ENCODE measurements around the gene SLC10A1.

SLC10A1 gene

DNA sequence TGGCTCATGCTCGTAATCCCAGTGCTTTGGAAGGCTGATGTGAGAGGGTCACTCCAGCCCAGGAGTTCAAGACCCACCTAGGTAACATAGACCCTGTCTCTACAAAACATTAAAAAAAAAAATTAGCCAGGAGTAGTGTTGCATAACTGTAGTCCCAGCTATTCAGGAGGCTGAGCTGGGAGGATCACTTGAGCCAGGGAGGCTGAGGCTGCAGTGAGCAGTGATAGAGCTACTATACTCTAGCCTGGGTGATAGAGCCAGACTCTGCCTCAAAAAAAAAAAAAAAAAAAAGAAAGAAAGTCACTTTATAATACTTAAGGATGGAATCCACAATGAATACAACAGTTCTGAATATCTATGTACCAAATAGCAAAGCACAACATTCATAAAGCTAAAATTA, 10.2 kb upstream of the SLC10A1 start:
- no peak for DNase-seq

- no peak for DNase-seq
Measured at GRCh38 chr14:69804902-69805301, 7.9 kb upstream of the SLC10A1 start.

- DNase-seq, result no peak
Measured at GRCh38 chr14:69803753-69804152, 6.7 kb upstream of the SLC10A1 start.

DNA sequence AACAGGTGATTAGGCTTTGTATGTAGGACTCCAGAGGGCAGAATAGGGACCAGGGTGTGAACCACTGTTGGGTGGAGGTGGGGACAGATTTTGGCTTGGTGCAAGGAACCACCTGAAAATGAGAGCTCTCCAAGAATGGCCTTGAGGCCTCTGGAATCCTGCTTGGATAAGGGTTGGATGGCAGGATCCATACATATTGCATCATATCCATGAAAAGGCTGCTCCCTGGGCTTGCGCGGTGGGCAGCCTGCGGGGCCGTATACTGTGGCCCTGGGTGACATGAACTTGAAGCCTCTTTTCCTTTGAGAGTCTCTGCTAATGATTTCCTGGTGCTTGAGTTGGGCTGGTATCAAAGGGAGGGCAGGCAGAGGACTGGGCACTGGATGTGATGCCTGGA, 1.3 kb upstream of the SLC10A1 start:
- DNase-seq, result no peak

GRCh38 chr14:69797573-69798338, 715 bp upstream of the SLC10A1 start:
- no peak for DNase-seq

- DNase-seq, result no peak
Measured at GRCh38 chr14:69795691-69796090, 1.4 kb downstream of the SLC10A1 start.

DNA sequence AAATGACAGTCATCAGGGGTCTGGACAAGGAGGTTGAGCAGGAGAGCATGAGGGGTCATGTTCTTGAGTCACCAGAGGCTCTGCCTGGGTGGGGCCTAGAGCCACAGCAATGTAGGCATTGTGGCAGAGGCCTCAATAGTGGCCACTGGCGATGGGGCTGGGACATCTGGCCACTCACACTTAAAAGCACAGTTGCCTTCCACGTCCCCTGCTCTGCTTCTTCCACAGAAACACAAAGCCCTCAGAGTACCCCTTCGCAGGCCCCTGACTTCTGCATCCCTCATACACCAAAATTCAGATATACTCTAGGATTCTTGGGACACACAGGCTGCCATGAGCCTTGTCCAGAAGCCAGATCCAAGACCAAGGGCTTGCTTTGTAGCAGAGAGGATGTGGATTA, 2.2 kb downstream of the SLC10A1 start:
- DNase-seq, result no peak

DNA sequence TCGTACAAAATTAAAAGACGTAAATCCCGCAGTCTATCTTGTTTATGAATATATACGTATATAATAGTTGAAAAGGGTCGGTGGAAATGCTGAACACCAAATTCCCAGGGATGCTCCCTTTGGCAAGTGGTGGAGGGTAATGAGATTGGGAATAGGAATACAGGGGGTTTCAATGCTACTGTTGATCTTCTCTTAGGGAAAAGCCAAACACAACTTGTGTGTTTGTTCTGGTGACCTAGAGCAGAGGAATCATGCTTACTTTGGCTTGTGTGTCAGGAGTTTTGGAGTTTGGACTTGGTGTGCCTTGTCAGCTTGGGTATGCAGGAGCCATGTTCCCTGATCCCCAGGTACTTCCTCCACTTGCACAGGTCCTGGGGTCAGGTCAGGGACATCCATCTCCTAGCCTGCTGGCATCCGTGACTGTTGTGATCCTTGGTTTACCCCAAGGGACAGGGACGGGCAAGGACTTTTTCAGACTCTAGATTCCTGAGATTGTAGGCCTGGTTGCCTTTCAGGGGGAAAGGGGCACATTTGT, 4.1 kb downstream of the SLC10A1 start:
- no peak for DNase-seq

- DNase-seq, result no peak
Measured at GRCh38 chr14:69789118-69789640, 7.9 kb downstream of the SLC10A1 start.

GRCh38 chr14:69786603-69787002, 10.4 kb downstream of the SLC10A1 start:
- no peak for DNase-seq

DNA sequence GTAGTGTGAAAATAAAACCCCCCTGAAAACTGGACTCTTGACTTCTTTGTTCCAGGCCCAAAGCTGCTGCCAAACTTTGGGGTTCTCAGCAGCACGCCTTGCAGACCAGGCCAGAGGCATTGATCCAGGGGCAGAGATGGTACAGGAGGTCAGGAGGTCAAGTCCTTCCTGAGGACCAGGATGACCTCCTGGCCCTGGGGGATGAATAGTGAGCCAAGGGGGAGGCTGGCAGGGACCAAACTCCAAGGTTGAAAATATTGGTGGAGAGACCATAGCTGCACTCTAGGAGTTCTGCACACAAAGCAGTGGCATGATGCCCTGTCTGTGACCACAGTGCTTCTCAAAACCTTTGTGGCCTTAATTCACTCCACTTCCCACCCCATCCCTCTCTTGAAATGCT, 12.1 kb downstream of the SLC10A1 start:
- no peak for DNase-seq

- no peak for DNase-seq
Measured at GRCh38 chr14:69780952-69781351, 16.1 kb downstream of the SLC10A1 start.

GRCh38 chr14:69780092-69780491, 16.9 kb downstream of the SLC10A1 start:
- DNase-seq, result no peak

DNA sequence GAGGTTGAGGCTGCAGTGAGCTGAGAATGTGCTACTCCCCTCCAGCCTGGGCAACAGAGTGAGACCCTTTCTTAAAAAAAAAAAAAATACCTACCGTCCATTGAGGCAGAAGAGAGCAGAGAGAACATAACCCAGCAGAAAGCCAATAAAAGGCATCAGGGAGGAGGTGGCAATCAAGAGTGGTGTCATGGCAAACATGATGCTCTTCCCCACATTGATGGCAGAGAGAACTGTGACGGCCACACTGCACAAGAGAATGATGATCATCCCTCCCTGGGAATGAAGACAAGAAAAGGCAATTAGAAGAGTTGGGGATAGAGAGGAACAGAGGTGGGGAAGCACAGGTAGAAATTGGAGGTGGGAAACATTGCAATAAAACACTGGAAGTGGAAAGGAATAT, 18.0 kb downstream of the SLC10A1 start:
- no peak for DNase-seq

- no peak for DNase-seq
Measured at GRCh38 chr14:69776875-69777453, 20.1 kb downstream of the SLC10A1 start.

- no peak for DNase-seq
Measured at GRCh38 chr14:69775012-69775411, 22.0 kb downstream of the SLC10A1 start.

- no peak for DNase-seq
Measured at GRCh38 chr14:69773571-69774276, 23.3 kb downstream of the SLC10A1 start.

DNA sequence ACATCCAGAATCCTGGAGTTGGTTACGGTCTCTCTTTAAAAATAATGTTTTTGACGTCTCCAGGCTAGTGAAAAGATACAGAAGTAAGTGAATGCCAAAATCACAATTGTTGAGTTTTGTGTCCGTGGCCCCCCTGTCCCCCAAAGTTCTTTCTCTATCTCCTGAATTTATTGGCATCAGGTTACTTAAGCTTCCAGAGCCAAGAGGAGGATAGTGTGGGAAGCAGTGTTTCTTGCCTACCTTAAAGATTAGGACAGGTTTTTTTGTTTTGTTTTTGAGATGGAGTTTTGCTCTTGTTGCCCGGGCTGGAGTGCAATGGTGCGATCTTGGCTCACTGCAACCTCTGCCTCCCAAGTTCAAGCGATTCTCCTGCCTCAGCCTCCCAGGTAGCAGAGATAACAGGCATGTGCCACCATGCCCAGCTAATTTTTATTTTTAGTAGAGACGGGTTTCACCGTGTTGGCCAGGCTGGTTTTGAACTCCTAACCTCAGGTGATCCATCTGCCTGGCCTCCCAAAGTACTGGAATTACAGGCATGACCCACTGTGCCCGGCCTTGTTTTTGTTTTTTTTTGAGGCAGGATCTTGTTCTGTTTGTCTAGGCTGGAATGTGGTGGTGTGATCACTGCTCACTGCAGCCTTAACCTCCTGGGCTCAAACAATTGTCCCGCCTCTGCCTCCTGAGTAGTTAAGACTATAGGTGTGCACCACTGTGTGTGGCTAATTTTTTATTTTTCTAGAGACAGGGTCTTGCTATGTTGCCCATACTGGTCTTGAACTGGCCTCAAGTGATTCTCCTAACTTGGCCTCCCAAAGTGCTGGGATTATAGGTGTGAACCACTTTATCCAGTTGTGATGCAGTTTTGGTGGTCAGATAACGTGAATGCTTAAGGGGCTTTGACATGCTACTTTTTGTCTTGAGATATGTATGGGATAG, 24.7 kb downstream of the SLC10A1 start:
- DNase-seq, result no peak

DNA sequence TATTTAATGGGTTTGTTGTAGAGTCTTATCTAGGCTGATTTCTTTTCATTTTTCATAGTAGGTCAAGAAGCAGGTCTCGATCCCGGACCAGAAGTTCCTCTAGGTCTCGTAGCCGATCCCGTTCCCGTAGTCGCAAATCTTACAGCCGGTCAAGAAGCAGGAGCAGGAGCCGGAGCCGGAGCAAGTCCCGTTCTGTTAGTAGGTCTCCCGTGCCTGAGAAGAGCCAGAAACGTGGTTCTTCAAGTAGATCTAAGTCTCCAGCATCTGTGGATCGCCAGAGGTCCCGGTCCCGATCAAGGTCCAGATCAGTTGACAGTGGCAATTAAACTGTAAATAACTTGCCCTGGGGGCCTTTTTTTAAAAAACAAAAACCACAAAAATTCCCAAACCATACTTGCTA, 25.9 kb downstream of the SLC10A1 start:
- no peak for DNase-seq

DNA sequence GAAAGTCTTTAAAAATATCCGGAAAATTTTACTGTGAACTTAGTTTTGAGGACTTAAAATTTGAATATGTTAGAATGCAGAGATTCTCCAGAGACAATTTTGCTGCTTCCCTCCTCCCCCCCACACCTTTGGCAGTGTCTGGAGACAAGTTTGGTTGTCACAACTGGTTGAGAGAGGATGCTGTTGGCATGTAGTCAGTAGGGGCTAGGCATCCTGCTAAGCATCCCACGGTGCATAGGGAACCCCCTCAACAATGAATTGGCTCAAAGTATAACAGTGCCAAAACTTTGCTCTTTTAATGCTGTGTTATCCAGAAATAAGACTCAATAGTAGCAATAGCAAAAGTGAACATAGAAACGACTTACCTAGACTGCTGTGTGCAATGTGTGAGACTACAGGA, 26.5 kb downstream of the SLC10A1 start:
- no peak for DNase-seq

- DNase-seq, result no peak
Measured at GRCh38 chr14:69769623-69770022, 27.4 kb downstream of the SLC10A1 start.

DNA sequence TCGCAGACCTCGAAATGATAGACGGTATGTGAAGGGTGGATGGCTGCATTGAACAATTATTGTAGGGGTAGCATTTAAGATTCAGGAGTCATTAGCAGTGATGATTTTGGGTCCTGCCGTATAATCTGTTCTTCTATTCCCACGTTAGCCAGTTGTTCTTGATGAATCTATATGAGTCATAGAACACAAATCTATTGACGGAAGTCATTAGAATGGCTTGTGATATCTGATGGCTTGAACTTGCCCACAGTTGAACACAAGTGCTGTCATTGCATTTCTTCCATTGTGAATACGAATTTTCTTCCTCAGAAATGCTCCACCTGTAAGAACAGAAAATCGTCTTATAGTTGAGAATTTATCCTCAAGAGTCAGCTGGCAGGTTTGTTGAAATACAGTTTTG, 28.2 kb downstream of the SLC10A1 start:
- no peak for DNase-seq

Data from bone marrow (tissue), 2 donors.